IMR-90 (cell line): ENCODE results near the gene GRIN2A. TPM values are rescaled to one million over a fixed set of nuclear protein-coding genes. Genes with fewer than 3 reads are reported as not detected.

Experiments used
- ATAC-seq: fragments of 200-7000 bp; cut with Tn5 transposase; 2 replicates; pipeline ENCODE4 v1.9.1; 2020; ENCODE audit warnings: low read depth, mild to moderate bottlenecking, moderate library complexity
- BruUV-seq: library from RNA; stranded (reverse); fragments of 400-500 nt; replicated peaks from 2 replicates; lab custom pipeline; 2021; lab: Mats Ljungman, UMichigan
- CTCF ChIA-PET: fragments of 300-600 bp; formaldehyde crosslinking; extraction: SDS; loops from one replicate; lab custom pipeline; 2021; ENCODE audit warnings: antibody characterized with exemption; lab: Yijun Ruan, JAX
- POLR2A ChIA-PET: fragments of 300-600 bp; sonication (Branson Sonifier 250); formaldehyde crosslinking; loops from one replicate; lab custom pipeline; 2022; ENCODE audit warnings: antibody characterized with exemption; ENCODE audit not compliant: unreplicated experiment; lab: Charles Lee
- DNase-seq: peaks from one replicate; pipeline ENCODE4 v3.0.0; 2013
- H2AFZ ChIP-seq: replicated peaks from 2 replicates; pipeline ENCODE3; 2013; ENCODE audit warnings: low read length, mild to moderate bottlenecking; ENCODE audit not compliant: poor library complexity
- H2AK5ac ChIP-seq: 2 replicates; pipeline ENCODE4 v1.6.1; 2013; ENCODE audit warnings: low read depth, low read length, inconsistent platforms
- H2AK9ac ChIP-seq: replicated peaks from 2 replicates; pipeline ENCODE3; 2013; ENCODE audit warnings: mild to moderate bottlenecking, low read depth, low read length, moderate library complexity; ENCODE audit not compliant: poor library complexity
- H2BK120ac ChIP-seq: 2 replicates; pipeline ENCODE4 v1.6.1; 2013; ENCODE audit warnings: low read depth, low read length, inconsistent platforms
- H2BK15ac ChIP-seq: 3 replicates; pipeline ENCODE4 v1.6.1; 2013; ENCODE audit warnings: low read depth, low read length, inconsistent platforms
- H2BK20ac ChIP-seq: 2 replicates; pipeline ENCODE4 v1.6.1; 2013; ENCODE audit warnings: low read depth, mild to moderate bottlenecking, inconsistent platforms, low read length, moderate library complexity
- H2BK5ac ChIP-seq: 2 replicates; pipeline ENCODE4 v1.6.1; 2013; ENCODE audit warnings: mild to moderate bottlenecking, low read depth, low read length, inconsistent platforms; ENCODE audit not compliant: poor library complexity, severe bottlenecking
- H3K14ac ChIP-seq: replicated peaks from 2 replicates; pipeline ENCODE4 v1.6.1; 2013; ENCODE audit warnings: low read depth, low read length, inconsistent platforms
- H3K18ac ChIP-seq: 2 replicates; pipeline ENCODE4 v1.6.1; 2013; ENCODE audit warnings: low read depth, low read length, control low read depth
- H3K23ac ChIP-seq: 2 replicates; pipeline ENCODE4 v1.6.1; 2013; ENCODE audit warnings: low read depth, low read length, inconsistent platforms
- H3K27ac ChIP-seq: 2 replicates; pipeline ENCODE4 v1.5.1; 2013; ENCODE audit warnings: mild to moderate bottlenecking, control low read depth, low read length; ENCODE audit not compliant: insufficient read depth
- H3K27me3 ChIP-seq: 2 replicates; pipeline ENCODE4 v1.6.1; 2013; ENCODE audit warnings: low read length; ENCODE audit not compliant: control insufficient read depth, insufficient read depth
- H3K36me3 ChIP-seq: 2 replicates; pipeline ENCODE4 v1.6.1; 2013; ENCODE audit warnings: low read length, mixed read lengths; ENCODE audit not compliant: control insufficient read depth, insufficient read depth
- H3K4ac ChIP-seq: 2 replicates; pipeline ENCODE4 v1.6.1; 2013; ENCODE audit warnings: low read depth, low read length, inconsistent platforms
- H3K4me1 ChIP-seq: 2 replicates; pipeline ENCODE4 v1.6.1; 2013; ENCODE audit warnings: low read length, mixed read lengths; ENCODE audit not compliant: control insufficient read depth, insufficient read depth
- H3K4me2 ChIP-seq: 2 replicates; pipeline ENCODE4 v1.6.1; 2013; ENCODE audit warnings: low read depth, mild to moderate bottlenecking, control low read depth, low read length, moderate library complexity
- H3K4me3 ChIP-seq: 2 replicates; pipeline ENCODE4 v1.5.1; 2013; ENCODE audit warnings: low read depth, mild to moderate bottlenecking, control low read depth, low read length, moderate library complexity; ENCODE audit not compliant: insufficient read depth
- H3K56ac ChIP-seq: 2 replicates; pipeline ENCODE4 v1.6.1; 2013; ENCODE audit warnings: low read length, inconsistent platforms; ENCODE audit not compliant: insufficient read depth; ENCODE audit errors: extremely low read depth
- H3K79me1 ChIP-seq, 2 experiments: 2 replicates each; pipeline ENCODE4 v1.6.1; 2013; ENCODE audit warnings: low read length in 2 of 2, inconsistent platforms in 1 of 2, low read depth in 1 of 2
- H3K9ac ChIP-seq: 2 replicates; pipeline ENCODE4 v1.6.1; 2013; ENCODE audit warnings: low read depth, low read length, control low read depth
- H3K9me1 ChIP-seq: 2 replicates; pipeline ENCODE4 v1.6.1; 2013; ENCODE audit warnings: low read length, inconsistent platforms; ENCODE audit not compliant: insufficient read depth
- H3K9me3 ChIP-seq: 2 replicates; pipeline ENCODE4 v1.6.1; 2013; ENCODE audit warnings: low read length; ENCODE audit not compliant: control insufficient read depth, insufficient read depth
- H4K20me1 ChIP-seq: 2 replicates; pipeline ENCODE4 v1.6.1; 2013; ENCODE audit warnings: low read length, inconsistent platforms; ENCODE audit not compliant: insufficient read depth
- H4K5ac ChIP-seq: 2 replicates; pipeline ENCODE4 v1.6.1; 2013; ENCODE audit warnings: mild to moderate bottlenecking, low read depth, low read length, control low read depth
- H4K8ac ChIP-seq, 2 experiments: 2 replicates each; pipeline ENCODE4 v1.6.1; 2013; ENCODE audit warnings: low read depth in 2 of 2, low read length in 2 of 2, control low read depth in 1 of 2, inconsistent platforms in 1 of 2
- H4K91ac ChIP-seq: 2 replicates; pipeline ENCODE4 v1.6.1; 2013; ENCODE audit warnings: low read depth, low read length, inconsistent platforms; ENCODE audit not compliant: insufficient read depth
- BHLHE40 ChIP-seq: fragments of 150-350 bp; IDR thresholded peaks from 2 replicates; pipeline ENCODE4 v1.6.1; 2016; ENCODE audit warnings: mild to moderate bottlenecking, low read depth, low read length
- CEBPB ChIP-seq: IDR thresholded peaks from 2 replicates; pipeline ENCODE4 v1.6.1; 2012; ENCODE audit warnings: low read depth, low read length, improper control_type of control experiment
- CHD1 ChIP-seq: IDR thresholded peaks from 2 replicates; pipeline ENCODE4 v1.6.1; 2012; ENCODE audit warnings: low read depth, low read length, improper control_type of control experiment
- CTCF ChIP-seq: conservative IDR thresholded peaks from 2 replicates; pipeline ENCODE4 v1.5.1; 2012; ENCODE audit warnings: mild to moderate bottlenecking, low read depth, low read length, improper control_type of control experiment
- ELK1 ChIP-seq: fragments of 150-350 bp; IDR thresholded peaks from 2 replicates; pipeline ENCODE4 v1.6.1; 2016; ENCODE audit warnings: low read depth, mild to moderate bottlenecking, low read length, moderate library complexity, borderline replicate concordance
- FOS ChIP-seq: fragments of 150-350 bp; IDR thresholded peaks from 2 replicates; pipeline ENCODE4 v1.6.1; 2016; ENCODE audit warnings: low read depth, low read length
- MAFK ChIP-seq: IDR thresholded peaks from 2 replicates; pipeline ENCODE4 v1.6.1; 2012; ENCODE audit warnings: low read depth, low read length, improper control_type of control experiment
- MAZ ChIP-seq: IDR thresholded peaks from 2 replicates; pipeline ENCODE4 v1.6.1; 2012; ENCODE audit warnings: low read depth, mild to moderate bottlenecking, low read length, improper control_type of control experiment, moderate library complexity, borderline replicate concordance
- MXI1 ChIP-seq: IDR thresholded peaks from 2 replicates; pipeline ENCODE4 v1.6.1; 2012; ENCODE audit warnings: low read depth, mild to moderate bottlenecking, low read length, moderate library complexity, borderline replicate concordance
- NFE2L2 ChIP-seq: fragments of 150-350 bp; IDR thresholded peaks from 2 replicates; pipeline ENCODE4 v1.6.1; 2016; ENCODE audit warnings: low read depth, mild to moderate bottlenecking, low read length
- POLR2A ChIP-seq: IDR thresholded peaks from 2 replicates; pipeline ENCODE4 v1.6.1; 2012; ENCODE audit warnings: mild to moderate bottlenecking, low read depth, low read length
- RAD21 ChIP-seq: IDR thresholded peaks from 2 replicates; pipeline ENCODE4 v1.6.1; 2012; ENCODE audit warnings: low read length, improper control_type of control experiment
- RCOR1 ChIP-seq: IDR thresholded peaks from 2 replicates; pipeline ENCODE4 v1.6.1; 2012; ENCODE audit warnings: mild to moderate bottlenecking, low read length, improper control_type of control experiment; ENCODE audit not compliant: insufficient replicate concordance
- RFX5 ChIP-seq: IDR thresholded peaks from 2 replicates; pipeline ENCODE4 v1.8.0; 2012; ENCODE audit warnings: low read depth, mild to moderate bottlenecking, low read length, moderate library complexity
- SMC3 ChIP-seq: fragments of 150-350 bp; IDR thresholded peaks from 2 replicates; pipeline ENCODE4 v1.6.1; 2016; ENCODE audit warnings: low read depth, mild to moderate bottlenecking, antibody characterized with exemption, low read length, moderate library complexity
- USF2 ChIP-seq: fragments of 150-350 bp; IDR thresholded peaks from 2 replicates; pipeline ENCODE4 v1.6.1; 2017; ENCODE audit warnings: mild to moderate bottlenecking, antibody characterized with exemption, low read length, low read depth
- WGBS, 2 experiments: methylation state at CpG; one replicate each; pipeline versions ENCODE4 v1.1.5 to v1.1.7; 2013; ENCODE audit warnings: missing lambda C conversion rate in 2 of 2; ENCODE audit not compliant: insufficient read length in 1 of 2; ENCODE audit errors: extremely low coverage in 2 of 2; 5-methylcytosine and 5-hydroxymethylcytosine counted together
- dilution Hi-C: fragments of 300-500 bp; cut with HindIII; formaldehyde crosslinking; loops from one replicate; pipeline ENCODE4 v1.14.3; 2018; ENCODE audit warnings: low sequenced_read_pairs; ENCODE audit not compliant: unreplicated experiment
- in situ Hi-C: fragments of 300-500 bp; cut with MboI; formaldehyde crosslinking; loops from 3 replicates; pipeline ENCODE4 v1.14.3; 2019; ENCODE audit warnings: low sequenced_read_pairs, inconsistent platforms, mixed read lengths
- intact Hi-C: fragments of 100-400 bp; cut with micrococcal nuclease; formaldehyde crosslinking; loops from 2 replicates; pipeline ENCODE4 v1.10.0; 2022
- polyA plus RNA-seq, 3 experiments: library from polyadenylated mRNA; depleted of rRNA; stranded (reverse); fragments of >200 nt; gene quantifications; 2 replicates each; pipeline ENCODE4 v1.2.3, GENCODE V29; 2012; ENCODE audit warnings: low replicate concordance in 1 of 3
- total RNA-seq: library from RNA; depleted of rRNA; stranded (reverse); fragments of >200 nt; gene quantifications from 2 replicates; pipeline ENCODE4 v1.2.3, GENCODE V29; 2012

Gene GRIN2A
- total and polyA plus RNA-seq, 2 of the 4 experiments (the other 2 are of a cell fraction) = under 0.01 TPM; not detected in 1

GRCh38 chr16:9756434-9756833, 425.8 kb downstream of the GRIN2A start:
- no peak overlapping the region for H4K5ac ChIP-seq
- H3K18ac ChIP-seq = no peak overlapping the region
- DNase-seq (no peak), ATAC-seq (no peak)
- H3K9ac ChIP-seq = no peak overlapping the region
- no peak overlapping the region for H3K4me3 ChIP-seq
- no peak overlapping the region for H4K91ac ChIP-seq
- H2BK20ac ChIP-seq = no peak overlapping the region
- no peak overlapping the region for H3K27ac ChIP-seq
- no peak overlapping the region for H2AK5ac ChIP-seq
- H3K4me1 ChIP-seq = no peaks in the 10 kb centered on the region
- no peaks in the 10 kb centered on the region for H3K9me1 ChIP-seq
- H3K4me2 ChIP-seq = no peak overlapping the region
- no TSS peak for BruUV-seq
- POLR2A ChIA-PET = no interaction called here
- H2AK9ac ChIP-seq = no peak overlapping the region
- intact Hi-C loops (no loop called here), in situ Hi-C loops (no loop called here), dilution Hi-C loops (no loop called here)
- H3K14ac ChIP-seq = no peak overlapping the region
- H2BK120ac ChIP-seq = no peak overlapping the region
- no peak overlapping the region for H2AFZ ChIP-seq
- no peaks in the 10 kb centered on the region for H4K20me1 ChIP-seq
- no peak overlapping the region for H3K23ac ChIP-seq
- H3K9me3 ChIP-seq = peaks cover 7% of the 10 kb centered on the region; the same call in 1 of the 2 replicates
- no peaks in the 10 kb centered on the region for H3K36me3 ChIP-seq
- no peak overlapping the region for H3K56ac ChIP-seq
- no CpG with 5 or more reads among the region's 4 CpGs for WGBS, 2 experiments
- no peak overlapping the region for H3K4ac ChIP-seq
- H4K8ac ChIP-seq = no peak overlapping the region
- H2BK15ac ChIP-seq = no peak overlapping the region
- no peaks in the 10 kb centered on the region for H3K27me3 ChIP-seq
- H3K79me1 ChIP-seq = no peaks in the 10 kb centered on the region
- no peak for TF ChIP-seq MXI1
- TF ChIP-seq RFX5 = no peak
- TF ChIP-seq POLR2A = no peak
- no peak for TF ChIP-seq FOS
- TF ChIP-seq RAD21 = no peak
- TF ChIP-seq MAFK = no peak
- no peak for TF ChIP-seq CEBPB
- no peak for TF ChIP-seq RCOR1
- TF ChIP-seq ELK1 = no peak
- no peak for TF ChIP-seq BHLHE40
- no peak for TF ChIP-seq USF2
- TF ChIP-seq CTCF = no peak
- no peak for TF ChIP-seq NFE2L2
- no peak for TF ChIP-seq MAZ
- TF ChIP-seq SMC3 = no peak
- no peak for TF ChIP-seq CHD1
- no peak overlapping the region for H2BK5ac ChIP-seq
- CTCF ChIA-PET = no interaction called here
